GM12878 (cell line): ENCODE results near the gene ADRA2C. TPM values are rescaled to one million over a fixed set of nuclear protein-coding genes. Genes with fewer than 3 reads are reported as not detected.

ENCODE experiments used
- ATAC-seq: fragments of 200-7000 bp; cut with Tn5 transposase; 3 replicates; pipeline ENCODE4 v1.9.1; 2020; ENCODE audit warnings: mild to moderate bottlenecking, moderate library complexity
- BruUV-seq: library from RNA; stranded (reverse); fragments of 400-500 nt; replicated peaks from 2 replicates; lab custom pipeline; 2021; lab: Mats Ljungman, UMichigan
- CTCF ChIA-PET: fragments of 300-600 bp; sonication (Branson Sonifier 250); formaldehyde crosslinking; extraction: SDS; loops from one replicate; lab custom pipeline; 2021; ENCODE audit warnings: inconsistent platforms; lab: Yijun Ruan, JAX
- POLR2A ChIA-PET: fragments of 350-600 bp; formaldehyde crosslinking; extraction: SDS; loops from one replicate; lab custom pipeline; 2021; ENCODE audit warnings: inconsistent platforms; lab: Charles Lee
- RAD21 ChIA-PET: fragments of 300-600 bp; sonication (Branson Sonifier 250); formaldehyde crosslinking; loops from one replicate; lab custom pipeline; 2023; ENCODE audit warnings: antibody characterized with exemption; ENCODE audit not compliant: unreplicated experiment; lab: Charles Lee
- SMC1A ChIA-PET: fragments of 300-600 bp; sonication (Branson Sonifier 250); formaldehyde crosslinking; loops from one replicate; lab custom pipeline; 2023; ENCODE audit not compliant: unreplicated experiment, uncharacterized antibody; lab: Charles Lee
- DNase-seq: peaks from one replicate; pipeline ENCODE4 v3.0.0-alpha.2; 2011; ENCODE audit warnings: low read depth, low spot score
- FAIRE-seq: peaks from 3 replicates; lab custom pipeline; 2011; peaks lifted over from hg19 to GRCh38; lab: Jason Lieb, UNC
- H2AFZ ChIP-seq: 2 replicates; pipeline ENCODE4 v1.6.0; 2011; ENCODE audit warnings: low read depth, low read length, control low read depth; ENCODE audit not compliant: control insufficient read depth
- H3K27ac ChIP-seq: 2 replicates; pipeline ENCODE4 v1.5.1; 2011; ENCODE audit warnings: control low read depth; ENCODE audit not compliant: control insufficient read depth, insufficient read depth
- H3K27me3 ChIP-seq, 2 experiments: replicated peaks in 1 of 2; 2 replicates each; pipeline versions ENCODE4 v1.6.0 to v1.6.1; 2011; ENCODE audit warnings: low read length in 1 of 2; ENCODE audit not compliant: control insufficient read depth in 2 of 2, insufficient read depth in 2 of 2
- H3K36me3 ChIP-seq, 2 experiments: 2 replicates each; pipeline ENCODE4 v1.5.1; 2011; ENCODE audit warnings: low read length in 1 of 2; ENCODE audit not compliant: control insufficient read depth in 2 of 2, insufficient read depth in 2 of 2
- H3K4me1 ChIP-seq: 2 replicates; pipeline ENCODE4 v1.6.1; 2011; ENCODE audit warnings: mild to moderate bottlenecking, low read length, moderate library complexity, mixed read lengths; ENCODE audit not compliant: control insufficient read depth, insufficient read depth
- H3K4me2 ChIP-seq: 2 replicates; pipeline ENCODE4 v1.6.0; 2011; ENCODE audit warnings: control low read depth; ENCODE audit not compliant: control insufficient read depth, insufficient read depth
- H3K4me3 ChIP-seq: fragments of 200-600 bp; sonication (generic); 2 replicates; pipeline ENCODE4 v1.5.1; 2016
- H3K79me2 ChIP-seq: 2 replicates; pipeline ENCODE4 v1.6.0; 2011; ENCODE audit warnings: low read length; ENCODE audit not compliant: control insufficient read depth, insufficient read depth
- H3K9ac ChIP-seq: 2 replicates; pipeline ENCODE4 v1.8.0; 2011; ENCODE audit warnings: low read length, control low read depth, mixed read lengths; ENCODE audit not compliant: control insufficient read depth, insufficient read depth
- H3K9me3 ChIP-seq: replicated peaks from 3 replicates; pipeline ENCODE4 v1.5.1; 2011; ENCODE audit warnings: mild to moderate bottlenecking, low read length; ENCODE audit not compliant: control insufficient read depth, insufficient read depth
- H4K20me1 ChIP-seq: 2 replicates; pipeline ENCODE4 v1.6.0; 2011; ENCODE audit not compliant: control insufficient read depth, insufficient read depth
- IKZF2 ChIP-seq, 2 experiments: fragments of 450-650 bp; IDR thresholded peaks; 2 replicates each; pipeline ENCODE4 v1.6.1; 2017; ENCODE audit warnings: mild to moderate bottlenecking in 2 of 2, moderate library complexity in 2 of 2
- MAX ChIP-seq: IDR thresholded peaks from 2 replicates; pipeline ENCODE4 v1.6.1; 2012; ENCODE audit warnings: low read depth, low read length, improper control_type of control experiment
- MEF2B ChIP-seq: fragments of 450-650 bp; IDR thresholded peaks from 2 replicates; pipeline ENCODE4 v1.6.1; 2018; ENCODE audit warnings: mild to moderate bottlenecking, moderate library complexity; ENCODE audit not compliant: partially characterized antibody, poor library complexity, severe bottlenecking
- MTA2 ChIP-seq: fragments of 450-650 bp; IDR thresholded peaks from 2 replicates; pipeline ENCODE4 v1.6.1; 2016; ENCODE audit warnings: low read depth, mild to moderate bottlenecking, moderate library complexity
- POLR2AphosphoS5 ChIP-seq: IDR thresholded peaks from 2 replicates; pipeline ENCODE4 v1.6.1; 2011; ENCODE audit warnings: mild to moderate bottlenecking, low read length, inconsistent platforms
- PRDM15 ChIP-seq: fragments of 450-650 bp; formaldehyde crosslinking; IDR thresholded peaks from 2 replicates; pipeline ENCODE4 v1.4.0; 2020; ENCODE audit warnings: mild to moderate bottlenecking, moderate library complexity
- SREBF1 ChIP-seq: IDR thresholded peaks from 2 replicates; pipeline ENCODE4 v1.6.1; 2012; ENCODE audit warnings: mild to moderate bottlenecking, low read length
- TCF12 ChIP-seq: IDR thresholded peaks from 2 replicates; pipeline ENCODE4 v1.6.1; 2011; ENCODE audit warnings: low read depth, mild to moderate bottlenecking, low read length
- WGBS: methylation state at CpG from one replicate; pipeline ENCODE4 v1.1.6; 2016; ENCODE audit warnings: low lambda C conversion rate; ENCODE audit not compliant: insufficient replicate concordance, insufficient coverage; ENCODE audit errors: missing lambda C conversion rate; 5-methylcytosine and 5-hydroxymethylcytosine counted together
- in situ Hi-C: fragments of 300-500 bp; cut with MboI; formaldehyde crosslinking; loops from 9 replicates; pipeline ENCODE4 v1.14.3; 2018; ENCODE audit warnings: mixed read lengths
- intact Hi-C: fragments of 100-400 bp; cut with micrococcal nuclease; formaldehyde crosslinking; loops from one replicate; pipeline ENCODE4 v1.14.2; 2022; ENCODE audit not compliant: unreplicated experiment
- polyA plus RNA-seq, 11 experiments: library from polyadenylated mRNA; depleted of rRNA in 4 of 11; unstranded in 6 of 11; stranded (reverse) in 5 of 11; fragments of >200 nt; fragmentation: Nextera tagmentation in 4 of 11; fragmentation: Illumina TruSeq in 1 of 11; extraction: Ambion mirVana in 4 of 11; extraction: Trizol in 1 of 11; gene quantifications; 1 replicate in 1 of 11; 2 replicates in 10 of 11; pipeline versions ENCODE4 v1.2.1 to v1.2.3, GENCODE V29; 2011 to 2016; ENCODE audit warnings: inconsistent platforms in 2 of 11, missing spikeins in 2 of 11, low read depth in 1 of 11
- total RNA-seq, 4 experiments: library from RNA; depleted of rRNA in 3 of 4; stranded (reverse); fragments of >200 nt in 3 of 4; fragmentation: Illumina TruSeq in 1 of 4; extraction: Trizol in 1 of 4; gene quantifications; 2 replicates each; pipeline versions ENCODE4 v1.2.1 to v1.2.3, GENCODE V29; 2013 to 2021
- TF ChIP-seq, protein P1 (sequence below): IDR thresholded peaks from 2 replicates; pipeline ENCODE4 v1.6.1; 2012; ENCODE audit warnings: low read length, inconsistent platforms
- TF ChIP-seq, protein P2 (sequence below): fragments of 450-650 bp; IDR thresholded peaks from 2 replicates; pipeline ENCODE4 v1.6.1; 2017; ENCODE audit warnings: mild to moderate bottlenecking

ADRA2C gene
- total and polyA plus RNA-seq, 10 of the 15 experiments (the other 5 are each of a cell fraction or from before 2014, with no cell fraction given): 0.15 TPM; not detected in 9

GRCh38 chr4:3727847-3728469, 38.2 kb upstream of the ADRA2C start:
- intact Hi-C loops: no loop called here
- Histone ChIP-seq H3K27me3 (no peaks in the 10 kb centered on the region; a peak in 2 of 4 replicates), H2AFZ (no peak overlapping the region), H3K9ac (no peak overlapping the region), H3K27ac (no peak overlapping the region), H3K36me3 (no peaks in the 10 kb centered on the region), H3K79me2 (no peaks in the 10 kb centered on the region), H3K4me1 (no peaks in the 10 kb centered on the region), H3K4me2 (no peak overlapping the region), H3K4me3 (no peak overlapping the region)
- DNase-seq (no peak), ATAC-seq (no peak), FAIRE-seq (no peak)
- ChIA-PET POLR2A (no interaction called here), CTCF (no interaction called here), SMC1A (no interaction called here), RAD21 (no interaction called here)
- no TSS peak for BruUV-seq
- in situ Hi-C loops: no loop called here
- 37% methylated on average over 16 of the region's 16 CpGs for WGBS
- TF ChIP-seq SREBF1 (no peak), IKZF2 (IDR thresholded peaks at IDR 0.05) (no peak), MEF2B (no peak), TCF12 (no peak), MAX (no peak), POLR2AphosphoS5 (no peak), PRDM15 (CRISPR knock-in tag) (no peak), MTA2 (no peak)
- TF ChIP-seq, protein P1, sequence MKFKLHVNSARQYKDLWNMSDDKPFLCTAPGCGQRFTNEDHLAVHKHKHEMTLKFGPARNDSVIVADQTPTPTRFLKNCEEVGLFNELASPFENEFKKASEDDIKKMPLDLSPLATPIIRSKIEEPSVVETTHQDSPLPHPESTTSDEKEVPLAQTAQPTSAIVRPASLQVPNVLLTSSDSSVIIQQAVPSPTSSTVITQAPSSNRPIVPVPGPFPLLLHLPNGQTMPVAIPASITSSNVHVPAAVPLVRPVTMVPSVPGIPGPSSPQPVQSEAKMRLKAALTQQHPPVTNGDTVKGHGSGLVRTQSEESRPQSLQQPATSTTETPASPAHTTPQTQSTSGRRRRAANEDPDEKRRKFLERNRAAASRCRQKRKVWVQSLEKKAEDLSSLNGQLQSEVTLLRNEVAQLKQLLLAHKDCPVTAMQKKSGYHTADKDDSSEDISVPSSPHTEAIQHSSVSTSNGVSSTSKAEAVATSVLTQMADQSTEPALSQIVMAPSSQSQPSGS: no peak
- TF ChIP-seq, protein P2, sequence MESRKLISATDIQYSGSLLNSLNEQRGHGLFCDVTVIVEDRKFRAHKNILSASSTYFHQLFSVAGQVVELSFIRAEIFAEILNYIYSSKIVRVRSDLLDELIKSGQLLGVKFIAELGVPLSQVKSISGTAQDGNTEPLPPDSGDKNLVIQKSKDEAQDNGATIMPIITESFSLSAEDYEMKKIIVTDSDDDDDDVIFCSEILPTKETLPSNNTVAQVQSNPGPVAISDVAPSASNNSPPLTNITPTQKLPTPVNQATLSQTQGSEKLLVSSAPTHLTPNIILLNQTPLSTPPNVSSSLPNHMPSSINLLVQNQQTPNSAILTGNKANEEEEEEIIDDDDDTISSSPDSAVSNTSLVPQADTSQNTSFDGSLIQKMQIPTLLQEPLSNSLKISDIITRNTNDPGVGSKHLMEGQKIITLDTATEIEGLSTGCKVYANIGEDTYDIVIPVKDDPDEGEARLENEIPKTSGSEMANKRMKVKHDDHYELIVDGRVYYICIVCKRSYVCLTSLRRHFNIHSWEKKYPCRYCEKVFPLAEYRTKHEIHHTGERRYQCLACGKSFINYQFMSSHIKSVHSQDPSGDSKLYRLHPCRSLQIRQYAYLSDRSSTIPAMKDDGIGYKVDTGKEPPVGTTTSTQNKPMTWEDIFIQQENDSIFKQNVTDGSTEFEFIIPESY: no peak
- TF ChIP-seq, all 136 proteins: peak for 0
- no peaks in the 10 kb centered on the region for H4K20me1 ChIP-seq
- no peaks in the 10 kb centered on the region for H3K9me3 ChIP-seq
